HFF-Myc (cell line): ENCODE measurements around the gene SCO2.
"Not testable (repeated sequence)": the region's sequence is repeated elsewhere in the genome, so short reads cannot be mapped to it uniquely, and the experiment has no call there.

ENCODE experiments used
- DNase-seq: peaks from one replicate; pipeline ENCODE4 v3.0.0-alpha.2; 2011; ENCODE audit warnings: low read depth; ENCODE audit errors: extremely low read depth
- H3K4me3 ChIP-seq: replicated peaks from 2 replicates; pipeline ENCODE4 v1.5.1; 2011; ENCODE audit warnings: low read depth, mild to moderate bottlenecking, control low read depth, low read length
- TF ChIP-seq, protein P1 (sequence below): IDR thresholded peaks from 2 replicates; pipeline ENCODE4 v1.5.1; 2012; ENCODE audit warnings: mild to moderate bottlenecking, low read depth, low read length, control low read depth; ENCODE audit errors: missing control alignments

The SCO2 gene

DNA sequence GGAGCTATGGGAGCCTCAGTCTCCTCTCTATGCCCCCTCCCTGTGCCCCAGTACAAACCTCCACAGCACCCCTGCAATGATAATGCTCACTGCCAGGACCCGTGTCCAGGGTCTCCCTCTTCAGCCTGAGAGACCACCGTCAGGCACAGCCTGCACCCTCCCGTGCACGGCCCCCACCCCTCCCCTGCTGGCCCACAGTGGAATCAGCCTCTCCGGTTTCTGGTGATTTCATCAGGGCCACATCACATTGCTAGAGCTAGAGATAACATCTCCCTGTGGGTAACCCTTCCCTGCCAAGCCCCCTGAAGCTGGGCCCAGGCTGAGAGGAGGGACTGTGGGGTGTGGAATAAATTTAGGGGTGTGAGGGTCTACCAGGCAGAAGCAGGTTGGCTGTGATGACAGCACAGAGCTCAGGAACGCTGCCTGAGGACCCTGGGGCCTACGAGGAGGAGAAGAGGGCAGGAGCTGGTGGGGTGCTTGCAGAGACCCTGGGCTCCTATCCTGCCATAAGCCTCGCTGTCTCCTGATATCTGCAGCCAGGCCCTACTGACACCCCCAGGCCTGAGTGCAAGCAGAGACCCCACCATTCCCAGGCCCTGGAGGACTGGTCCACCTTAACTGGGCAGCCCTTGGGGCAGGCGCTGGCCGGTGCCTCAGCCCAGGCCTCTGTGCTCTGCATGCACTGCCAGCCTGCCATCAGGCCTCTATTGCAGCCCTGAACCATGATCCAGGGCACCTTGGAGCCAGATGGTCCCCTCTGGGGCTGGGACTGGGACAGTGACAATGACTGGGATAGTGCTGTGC, 20.3 kb upstream of the SCO2 start, which contains the start of gene KLHDC7B:
Gene KLHDC7B (plus strand): TSS at position 378 of the 804 bp plus-strand sequence. CDS start 345 bp downstream, at position 723.
- TF ChIP-seq, protein P1, sequence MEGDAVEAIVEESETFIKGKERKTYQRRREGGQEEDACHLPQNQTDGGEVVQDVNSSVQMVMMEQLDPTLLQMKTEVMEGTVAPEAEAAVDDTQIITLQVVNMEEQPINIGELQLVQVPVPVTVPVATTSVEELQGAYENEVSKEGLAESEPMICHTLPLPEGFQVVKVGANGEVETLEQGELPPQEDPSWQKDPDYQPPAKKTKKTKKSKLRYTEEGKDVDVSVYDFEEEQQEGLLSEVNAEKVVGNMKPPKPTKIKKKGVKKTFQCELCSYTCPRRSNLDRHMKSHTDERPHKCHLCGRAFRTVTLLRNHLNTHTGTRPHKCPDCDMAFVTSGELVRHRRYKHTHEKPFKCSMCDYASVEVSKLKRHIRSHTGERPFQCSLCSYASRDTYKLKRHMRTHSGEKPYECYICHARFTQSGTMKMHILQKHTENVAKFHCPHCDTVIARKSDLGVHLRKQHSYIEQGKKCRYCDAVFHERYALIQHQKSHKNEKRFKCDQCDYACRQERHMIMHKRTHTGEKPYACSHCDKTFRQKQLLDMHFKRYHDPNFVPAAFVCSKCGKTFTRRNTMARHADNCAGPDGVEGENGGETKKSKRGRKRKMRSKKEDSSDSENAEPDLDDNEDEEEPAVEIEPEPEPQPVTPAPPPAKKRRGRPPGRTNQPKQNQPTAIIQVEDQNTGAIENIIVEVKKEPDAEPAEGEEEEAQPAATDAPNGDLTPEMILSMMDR: no peak
- no peak for DNase-seq
- no peak within 1 kb of the TSS for H3K4me3 ChIP-seq

DNA sequence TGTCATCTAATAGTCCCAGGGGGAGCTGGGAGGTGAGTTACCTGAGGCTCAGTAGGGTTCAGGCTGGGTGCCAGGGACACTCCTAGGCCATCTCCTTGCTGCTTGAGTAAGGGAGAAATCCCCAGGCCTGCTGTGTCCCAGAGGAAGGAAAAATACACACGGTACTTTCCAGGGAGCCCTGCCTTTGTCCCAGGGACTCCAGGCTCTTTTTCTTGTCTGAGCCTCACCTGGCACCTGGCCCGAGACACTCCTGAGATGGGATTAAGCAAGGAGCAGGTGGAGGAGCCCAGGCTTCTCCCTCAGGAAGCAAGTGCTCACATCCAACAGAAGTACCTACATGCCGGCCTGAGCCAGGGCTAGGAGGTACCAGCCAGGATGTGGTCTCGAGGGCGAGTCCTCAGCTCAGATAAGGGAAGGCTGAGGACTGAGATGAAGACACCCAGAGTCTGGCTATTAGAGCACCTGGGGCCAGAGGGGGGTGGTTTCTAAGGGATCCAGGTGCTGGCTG, 19.4 kb upstream of the SCO2 start:
- H3K4me3 ChIP-seq: no peak overlapping the region
- no peak for DNase-seq

DNA sequence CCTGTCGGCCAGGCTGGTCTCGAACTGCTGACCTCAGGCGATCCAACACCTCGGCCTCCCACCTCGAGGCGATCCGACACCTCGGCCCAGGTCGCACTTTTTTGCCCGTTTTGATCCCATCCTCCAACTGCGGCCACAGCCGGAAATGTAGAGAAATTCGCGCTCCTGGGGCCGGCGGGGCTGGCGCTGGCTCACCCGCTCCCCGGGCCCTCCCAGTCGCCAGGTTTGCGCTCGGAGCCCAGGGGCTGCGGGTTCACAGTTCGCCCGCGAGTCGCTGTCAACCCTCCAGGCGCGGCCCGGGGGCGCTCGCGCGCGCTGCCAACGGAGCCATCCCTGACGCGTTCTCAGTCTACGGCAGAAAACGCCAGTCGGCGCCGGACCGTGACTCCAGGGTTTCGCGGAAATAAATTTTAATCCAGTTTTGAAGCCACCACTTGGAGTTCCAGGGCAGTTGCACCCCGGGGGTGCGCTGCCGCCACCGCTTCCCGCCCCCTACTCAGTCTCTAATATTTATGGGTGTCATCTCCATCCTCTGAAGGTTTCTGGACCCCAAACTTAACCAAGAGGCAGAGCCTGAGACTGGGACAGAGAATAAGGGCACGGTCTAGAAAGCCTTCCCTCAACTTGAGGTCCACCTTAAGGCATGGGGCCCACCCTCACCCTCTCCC, 18.8 kb upstream of the SCO2 start:
- TF ChIP-seq, protein P1: peak; percentile 60
- DNase-seq: no peak
- H3K4me3 ChIP-seq: 0 out of 2 replicates have a peak overlapping the region, but pooled peaks have one; percentile 9

More for the DNA sequence above, 19.4 kb upstream of the SCO2 start:
- TF ChIP-seq, protein P1: no peak

DNA sequence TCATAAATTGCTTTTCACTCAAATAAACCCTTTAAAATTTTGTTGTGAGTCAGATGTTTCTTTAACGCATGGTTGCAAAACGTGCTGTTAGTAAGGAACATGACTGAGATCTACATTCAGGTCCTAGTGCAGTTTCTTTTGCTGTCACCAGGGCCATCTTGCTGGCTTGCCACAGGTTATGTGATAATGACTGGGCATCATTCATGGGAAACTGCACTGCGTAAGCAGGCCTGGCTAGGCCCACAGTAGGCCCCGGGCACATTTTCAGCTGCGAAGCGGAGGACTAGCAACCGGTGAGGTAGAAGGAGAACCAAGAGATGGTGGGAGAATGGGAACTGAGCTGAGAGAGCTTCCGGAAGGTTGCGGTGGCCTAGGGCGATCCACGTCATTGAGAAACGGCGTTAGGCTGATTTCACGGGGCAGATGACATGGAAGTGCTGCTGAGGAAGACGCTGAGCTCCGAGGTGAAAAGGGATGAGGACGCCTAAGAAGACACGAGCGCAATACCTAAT, 17.1 kb upstream of the SCO2 start:
- H3K4me3 ChIP-seq: no peak overlapping the region
- DNase-seq: no peak
- TF ChIP-seq, protein P1: no peak

DNA sequence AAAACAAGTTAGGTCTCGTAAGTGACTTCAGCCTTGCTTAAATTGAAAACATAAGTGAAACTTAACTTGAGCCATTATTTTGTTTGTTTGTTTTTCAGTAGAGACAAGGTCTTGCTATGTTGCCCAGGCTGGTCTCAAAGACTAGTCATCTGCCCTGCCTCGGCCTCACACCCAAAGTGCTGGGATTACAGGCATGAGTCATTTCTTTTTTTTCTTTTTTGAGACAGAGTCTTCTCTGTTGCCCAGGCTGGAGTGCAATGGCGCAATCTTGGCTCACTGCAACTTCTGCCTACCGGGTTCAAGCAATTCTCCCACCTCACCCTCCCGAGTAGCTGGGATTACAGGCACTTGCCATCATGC, 16.2 kb upstream of the SCO2 start:
- H3K4me3 ChIP-seq: not testable (repeated sequence)
- DNase-seq: peak; percentile 65

DNA sequence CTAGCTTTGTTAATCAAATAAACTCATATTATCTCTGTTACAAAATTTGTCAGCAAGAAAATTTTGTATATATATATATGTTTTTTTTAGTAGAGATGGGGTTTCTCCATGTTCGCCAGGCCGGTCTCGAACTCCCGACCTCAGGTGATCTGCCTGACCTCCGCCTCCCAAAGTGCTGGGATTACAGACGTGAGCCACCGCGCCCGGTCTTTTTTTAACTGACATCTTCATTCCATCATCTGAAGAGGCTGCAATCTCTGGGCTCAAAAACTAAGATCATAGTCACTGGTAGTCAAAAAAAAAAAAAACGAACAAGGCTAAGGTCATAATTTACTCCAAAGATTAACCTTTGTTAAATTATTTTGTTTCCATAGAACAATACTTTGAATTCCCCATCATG, 15.0 kb upstream of the SCO2 start:
- TF ChIP-seq, protein P1: no peak
- no peak for DNase-seq
- H3K4me3 ChIP-seq: no peak overlapping the region

DNA sequence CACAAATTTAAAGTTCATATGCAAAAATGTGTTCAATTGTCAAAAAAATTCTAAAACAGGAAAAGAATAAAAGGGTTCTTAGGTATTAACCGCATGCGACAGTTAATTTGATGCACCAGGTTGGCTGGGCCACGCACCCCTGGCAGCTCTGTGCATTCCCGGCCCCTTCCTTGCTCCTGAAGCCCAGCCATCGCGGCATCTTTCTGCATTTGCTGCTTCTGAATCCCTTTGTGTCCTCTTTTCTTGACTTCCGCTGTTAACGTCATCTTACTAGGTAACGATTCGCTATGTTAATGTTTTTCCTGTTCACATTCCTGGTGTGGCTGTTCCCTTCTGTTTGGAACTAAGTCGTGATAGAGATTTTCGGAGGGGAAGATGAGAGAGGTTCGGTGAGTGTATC, 12.4 kb upstream of the SCO2 start:
- DNase-seq: no peak
- TF ChIP-seq, protein P1: no peak
- H3K4me3 ChIP-seq: no peak overlapping the region
